ENCODE data around the gene CNEP1R1. TPM values are rescaled to one million over a fixed set of nuclear protein-coding genes. Genes with fewer than 3 reads are reported as not detected.

CNEP1R1 gene
- total RNA-seq, 2 donors from 2014 or later: 20.2 to 24.9 TPM

DNA sequence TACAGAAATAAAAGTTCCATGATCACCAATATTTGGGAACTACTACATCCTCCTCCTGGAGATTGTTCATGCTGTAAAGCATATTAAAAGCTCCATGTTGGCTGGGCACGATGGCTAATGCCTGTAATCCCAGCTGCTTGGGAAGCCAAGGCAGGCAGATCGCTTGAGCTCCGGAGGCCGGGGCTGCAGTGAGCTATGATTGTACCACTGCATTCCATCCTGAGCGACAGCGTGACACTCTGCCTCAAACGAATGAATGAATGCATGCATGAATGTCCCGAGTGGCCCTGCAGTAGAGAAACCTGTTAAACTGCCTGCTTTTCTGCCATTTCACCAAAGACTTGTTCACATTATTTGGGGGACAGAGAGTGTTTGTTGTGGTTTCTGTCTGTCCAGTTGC is 15.0 kb downstream of the CNEP1R1 start:
- Histone ChIP-seq H3K27me3 (ENCODE audit: control insufficient read depth, insufficient read depth, low read length, poor library complexity, severe bottlenecking) (no peaks in the 10 kb centered on the region), H3K4me1 (ENCODE audit: control insufficient read depth, insufficient read depth, low read length) (no peaks in the 10 kb centered on the region), H3K9me3 (ENCODE audit: control insufficient read depth, low read length) (no peaks in the 10 kb centered on the region), H3K36me3 (ENCODE audit: control insufficient read depth, insufficient read depth, low read length) (peaks cover 14% of the 10 kb centered on the region), H3K27ac (ENCODE audit: low read depth, low read length) (no peak overlapping the region), H3K4me3 (ENCODE audit: low read length) (no peak overlapping the region), H3K9ac (ENCODE audit: extremely low read depth, low read length, poor library complexity, severe bottlenecking) (no peak overlapping the region)
- Mint-ChIP-seq H3K9me3 (no peaks in the 10 kb centered on the region), H3K4me3 (no peak overlapping the region), H3K27ac (no peak overlapping the region), H3K27me3 (ENCODE audit: insufficient read depth) (peaks cover 2% of the 10 kb centered on the region), H3K36me3 (ENCODE audit: low read depth) (peaks cover 12% of the 10 kb centered on the region), H3K4me1 (peaks cover 18% of the 10 kb centered on the region)
- WGBS, 2 experiments (ENCODE audit: insufficient coverage in 1 of 2, insufficient read length in 1 of 2): 88 to 90% methylated on average over 8 of the region's 8 CpGs
- no peak for DNase-seq
- TF ChIP-seq, protein P1, sequence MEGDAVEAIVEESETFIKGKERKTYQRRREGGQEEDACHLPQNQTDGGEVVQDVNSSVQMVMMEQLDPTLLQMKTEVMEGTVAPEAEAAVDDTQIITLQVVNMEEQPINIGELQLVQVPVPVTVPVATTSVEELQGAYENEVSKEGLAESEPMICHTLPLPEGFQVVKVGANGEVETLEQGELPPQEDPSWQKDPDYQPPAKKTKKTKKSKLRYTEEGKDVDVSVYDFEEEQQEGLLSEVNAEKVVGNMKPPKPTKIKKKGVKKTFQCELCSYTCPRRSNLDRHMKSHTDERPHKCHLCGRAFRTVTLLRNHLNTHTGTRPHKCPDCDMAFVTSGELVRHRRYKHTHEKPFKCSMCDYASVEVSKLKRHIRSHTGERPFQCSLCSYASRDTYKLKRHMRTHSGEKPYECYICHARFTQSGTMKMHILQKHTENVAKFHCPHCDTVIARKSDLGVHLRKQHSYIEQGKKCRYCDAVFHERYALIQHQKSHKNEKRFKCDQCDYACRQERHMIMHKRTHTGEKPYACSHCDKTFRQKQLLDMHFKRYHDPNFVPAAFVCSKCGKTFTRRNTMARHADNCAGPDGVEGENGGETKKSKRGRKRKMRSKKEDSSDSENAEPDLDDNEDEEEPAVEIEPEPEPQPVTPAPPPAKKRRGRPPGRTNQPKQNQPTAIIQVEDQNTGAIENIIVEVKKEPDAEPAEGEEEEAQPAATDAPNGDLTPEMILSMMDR (conservative IDR thresholded peaks at IDR 0.05): no peak

DNA sequence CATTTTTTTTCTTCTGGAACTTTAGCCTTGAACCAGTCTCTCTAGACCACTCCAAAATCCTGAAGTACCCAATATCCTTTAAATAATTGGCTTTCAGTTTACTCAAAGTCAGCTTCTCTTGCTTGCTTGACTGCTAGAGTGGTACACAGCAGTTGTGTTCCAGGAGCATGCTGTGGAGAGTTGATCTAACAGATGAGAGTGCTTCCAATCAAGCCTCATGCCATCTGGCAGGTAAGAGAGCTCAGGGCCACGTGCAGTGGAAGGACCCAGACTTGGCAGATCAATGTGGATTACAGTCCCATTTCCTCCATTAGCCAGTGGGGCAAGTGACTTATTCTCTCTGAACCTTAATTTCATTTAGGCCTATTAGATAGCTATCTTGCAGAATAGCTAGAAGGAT is 15.7 kb downstream of the CNEP1R1 start:
- peaks cover 4% of the 10 kb centered on the region for H3K27me3 Mint-ChIP-seq (ENCODE audit: insufficient read depth)
- WGBS, 2 experiments (ENCODE audit: insufficient coverage in 1 of 2, insufficient read length in 1 of 2): 63 to 83% methylated on average over 1 of the region's 1 CpG
- TF ChIP-seq, protein P1 (conservative IDR thresholded peaks at IDR 0.05): no peak
- Histone ChIP-seq H3K4me1 (ENCODE audit: control insufficient read depth, insufficient read depth, low read length) (no peaks in the 10 kb centered on the region), H3K27ac (ENCODE audit: low read depth, low read length) (no peak overlapping the region), H3K4me3 (ENCODE audit: low read length) (no peak overlapping the region), H3K36me3 (ENCODE audit: control insufficient read depth, insufficient read depth, low read length) (peaks cover 8% of the 10 kb centered on the region), H3K27me3 (ENCODE audit: control insufficient read depth, insufficient read depth, low read length, poor library complexity, severe bottlenecking) (no peaks in the 10 kb centered on the region), H3K9me3 (ENCODE audit: control insufficient read depth, low read length) (no peaks in the 10 kb centered on the region), H3K9ac (ENCODE audit: extremely low read depth, low read length, poor library complexity, severe bottlenecking) (no peak overlapping the region)
- H3K4me3 Mint-ChIP-seq: no peak overlapping the region
- DNase-seq: no peak
- peaks cover 5% of the 10 kb centered on the region for H3K36me3 Mint-ChIP-seq (ENCODE audit: low read depth)
- no peaks in the 10 kb centered on the region for H3K9me3 Mint-ChIP-seq
- peaks cover 18% of the 10 kb centered on the region for H3K4me1 Mint-ChIP-seq
- H3K27ac Mint-ChIP-seq: no peak overlapping the region

DNA sequence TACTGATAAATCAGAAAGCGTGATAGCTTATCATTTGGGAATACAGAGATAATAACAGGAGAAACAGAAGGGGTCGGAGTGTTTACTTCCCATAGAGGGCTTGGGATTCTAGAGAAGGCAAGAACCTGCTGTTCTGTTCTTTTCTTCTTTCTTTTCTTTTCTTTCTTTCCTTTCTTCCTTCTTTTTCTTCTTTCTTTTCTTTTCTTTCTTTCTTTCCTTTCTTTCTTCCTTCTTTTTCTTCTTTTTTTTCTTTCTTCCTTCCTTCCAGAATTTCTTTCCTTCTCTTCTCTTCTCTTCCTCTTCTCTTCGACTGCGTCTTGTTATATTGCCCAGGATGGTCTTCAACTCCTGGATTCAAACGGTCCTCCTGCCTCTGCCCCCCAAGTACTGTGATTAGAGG is 18.3 kb downstream of the CNEP1R1 start:
- no peaks in the 10 kb centered on the region for H3K9me3 ChIP-seq (ENCODE audit: control insufficient read depth, low read length)
- Mint-ChIP-seq H3K4me1 (peaks cover 13% of the 10 kb centered on the region), H3K27ac (no peak overlapping the region), H3K27me3 (ENCODE audit: insufficient read depth) (peaks cover 4% of the 10 kb centered on the region), H3K36me3 (ENCODE audit: low read depth) (no peaks in the 10 kb centered on the region), H3K4me3 (no peak overlapping the region), H3K9me3 (no peaks in the 10 kb centered on the region)
- no peak overlapping the region for H3K27ac ChIP-seq (ENCODE audit: low read depth, low read length)
- no peaks in the 10 kb centered on the region for H3K36me3 ChIP-seq (ENCODE audit: control insufficient read depth, insufficient read depth, low read length)
- H3K4me3 ChIP-seq (ENCODE audit: low read length): no peak overlapping the region
- 89 to 93% methylated on average over 3 to 5 of the region's 5 CpGs for WGBS, 2 experiments (ENCODE audit: insufficient coverage in 1 of 2, insufficient read length in 1 of 2)
- no peaks in the 10 kb centered on the region for H3K4me1 ChIP-seq (ENCODE audit: control insufficient read depth, insufficient read depth, low read length)
- DNase-seq: no peak
- no peak overlapping the region for H3K9ac ChIP-seq (ENCODE audit: extremely low read depth, low read length, poor library complexity, severe bottlenecking)
- TF ChIP-seq, protein P1 (conservative IDR thresholded peaks at IDR 0.05): no peak
- no peaks in the 10 kb centered on the region for H3K27me3 ChIP-seq (ENCODE audit: control insufficient read depth, insufficient read depth, low read length, poor library complexity, severe bottlenecking)
